IgD-negative memory B cell (primary cell): ENCODE measurements around the gene FBLN7. TPM values are rescaled to one million over a fixed set of nuclear protein-coding genes. Genes with fewer than 3 reads are reported as not detected.
A peak's percentile ranks its signal among the peaks of the same experiment; 100 is the strongest.

ENCODE experiments used
- H3K27ac Mint-ChIP-seq, 3 donors: one replicate each; pipeline ENCODE4 v1.8.0; 2020 to 2022; ENCODE audit warnings: mild to moderate bottlenecking in 3 of 3, mixed read lengths in 3 of 3, moderate library complexity in 1 of 3
- H3K27me3 Mint-ChIP-seq: one replicate; pipeline ENCODE4 v1.8.0; 2021; ENCODE audit warnings: mixed read lengths
- H3K36me3 Mint-ChIP-seq: one replicate; pipeline ENCODE4 v1.8.0; 2020; ENCODE audit warnings: mild to moderate bottlenecking, mixed read lengths
- H3K4me1 Mint-ChIP-seq, 3 donors: one replicate each; pipeline ENCODE4 v1.8.0; 2020 to 2022; ENCODE audit warnings: mixed read lengths in 3 of 3, mild to moderate bottlenecking in 1 of 3
- H3K4me3 Mint-ChIP-seq, 4 donors: one replicate each; pipeline ENCODE4 v1.8.0; 2020 to 2022; ENCODE audit warnings: mild to moderate bottlenecking in 4 of 4, mixed read lengths in 4 of 4, moderate library complexity in 3 of 4
- H3K9me3 Mint-ChIP-seq, 3 donors: one replicate each; pipeline ENCODE4 v1.8.0; 2020 to 2021; ENCODE audit warnings: mixed read lengths in 3 of 3, mild to moderate bottlenecking in 1 of 3
- polyA plus RNA-seq: library from polyadenylated mRNA; unstranded; fragments of 300-500 nt; fragmentation: Illumina TruSeq; gene quantifications from one replicate; pipeline ENCODE4 v1.2.3, GENCODE V29; 2021

FBLN7 gene
- polyA plus RNA-seq, 1 donor from 2014 or later = 0.20 TPM

DNA sequence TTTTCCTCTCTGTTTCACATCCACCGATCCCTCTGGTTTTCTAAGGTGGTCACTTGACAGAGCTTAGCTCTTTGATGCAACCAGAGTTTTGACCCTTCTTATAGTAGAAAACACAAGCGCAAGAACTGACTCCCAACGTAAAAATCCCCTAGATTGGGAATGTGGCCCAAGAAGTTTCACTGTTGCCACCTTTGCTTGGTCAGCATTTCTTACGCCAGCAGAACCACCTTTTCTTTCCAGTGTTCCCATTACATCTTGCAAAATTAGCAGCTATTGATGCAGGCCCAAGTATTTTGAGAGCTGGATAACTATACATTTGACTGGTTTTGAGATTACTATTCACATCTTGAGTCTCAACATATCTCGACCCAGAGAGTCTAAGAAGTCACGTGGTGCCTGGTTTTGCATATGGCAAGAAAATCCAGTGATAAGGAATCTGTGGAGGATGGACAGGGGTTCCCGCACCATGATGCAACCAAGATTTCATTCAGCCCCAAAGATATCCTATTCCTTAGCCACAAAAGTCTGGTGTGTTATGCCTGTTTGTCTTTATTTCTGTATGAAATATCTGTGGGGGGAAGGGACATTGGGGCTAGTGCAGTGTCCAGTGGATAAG, 37.9 kb downstream of the FBLN7 start:
- H3K36me3 Mint-ChIP-seq = peaks cover 3% of the 10 kb centered on the region

GRCh38 chr2:112181571-112182290, 43.5 kb downstream of the FBLN7 start:
- H3K4me3 Mint-ChIP-seq = peak overlapping the region in 2 of 4 donors; percentile 32 to 60
- H3K9me3 Mint-ChIP-seq = peaks cover 0 to 4% (median 2%) of the 10 kb centered on the region in 3 donors
- peaks cover 29% of the 10 kb centered on the region for H3K27me3 Mint-ChIP-seq
- H3K4me1 Mint-ChIP-seq = peaks cover 2 to 6% (median 2%) of the 10 kb centered on the region in 3 donors
- peaks cover 3% of the 10 kb centered on the region for H3K36me3 Mint-ChIP-seq
- no peak overlapping the region for H3K27ac Mint-ChIP-seq

More for the DNA sequence above, 37.9 kb downstream of the FBLN7 start:
- peaks cover 27% of the 10 kb centered on the region for H3K27me3 Mint-ChIP-seq
- no peak overlapping the region for H3K4me3 Mint-ChIP-seq
- H3K9me3 Mint-ChIP-seq = peaks cover 0 to 4% (median 2%) of the 10 kb centered on the region in 3 donors
- no peaks in the 10 kb centered on the region for H3K4me1 Mint-ChIP-seq
- H3K27ac Mint-ChIP-seq = no peak overlapping the region

DNA sequence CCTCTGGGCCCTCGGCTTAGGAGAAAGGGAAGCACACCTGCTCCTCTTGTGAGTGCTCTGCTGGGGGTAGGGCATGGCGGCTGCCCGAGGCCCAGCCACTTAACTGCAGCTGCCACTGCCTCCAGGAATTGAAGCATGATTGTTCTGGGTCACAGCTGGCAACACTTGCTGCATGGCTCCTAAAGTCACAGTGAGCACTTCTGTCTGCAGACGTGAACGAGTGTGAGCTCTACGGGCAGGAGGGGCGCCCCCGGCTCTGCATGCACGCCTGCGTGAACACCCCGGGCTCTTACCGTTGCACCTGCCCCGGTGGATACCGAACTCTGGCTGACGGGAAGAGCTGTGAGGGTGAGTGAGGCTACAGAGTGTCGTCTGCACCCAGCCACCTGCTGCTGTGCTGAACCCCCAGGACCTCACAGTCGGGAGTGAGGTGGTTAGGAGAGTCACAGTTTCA, 44.4 kb downstream of the FBLN7 start:
- H3K4me3 Mint-ChIP-seq = peak overlapping the region in 3 of 4 donors; percentile 16 to 60 (median 37)
- peaks cover 5 to 9% (median 5%) of the 10 kb centered on the region in 3 donors for H3K4me1 Mint-ChIP-seq
- peak overlapping the region in 1 of 3 donors; percentile 47 for H3K27ac Mint-ChIP-seq
- peaks cover 24% of the 10 kb centered on the region for H3K27me3 Mint-ChIP-seq
- H3K9me3 Mint-ChIP-seq = peaks cover 0 to 4% (median 2%) of the 10 kb centered on the region in 3 donors
- H3K36me3 Mint-ChIP-seq = peaks cover 3% of the 10 kb centered on the region

DNA sequence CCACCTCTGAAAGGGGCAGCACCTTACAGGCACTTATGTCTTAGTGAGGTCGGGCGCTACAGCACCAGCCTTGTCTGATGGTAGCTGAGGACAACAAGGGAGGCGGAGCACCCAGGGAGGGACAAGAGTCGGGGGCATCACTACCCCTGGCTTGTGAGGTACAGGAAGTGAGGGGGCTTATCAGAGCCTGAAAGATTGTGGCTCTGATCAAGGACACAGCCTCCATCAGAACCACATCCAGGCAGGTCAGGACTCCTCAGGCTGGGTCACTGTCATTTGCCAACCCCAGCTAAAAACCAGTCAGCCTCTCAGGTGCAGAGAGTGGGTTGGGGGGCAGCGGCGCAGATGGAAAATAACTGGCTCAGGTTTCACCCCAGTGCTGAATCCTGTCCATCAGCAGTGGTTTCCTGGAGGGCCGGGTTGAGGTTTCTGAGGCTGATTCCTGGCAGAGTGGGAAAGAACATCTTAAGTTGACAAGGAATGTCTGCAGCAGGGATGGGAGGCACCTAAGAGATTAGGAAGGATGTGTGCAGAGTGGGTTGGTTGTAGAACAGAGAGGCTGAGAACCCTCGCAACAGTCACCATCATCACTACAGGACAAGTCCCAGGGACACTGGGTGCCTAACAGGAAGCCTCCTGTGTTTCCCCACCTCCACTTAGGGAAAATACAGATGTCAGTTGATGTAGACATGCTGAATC, 45.3 kb downstream of the FBLN7 start:
- Mint-ChIP-seq H3K27ac (peak overlapping the region in 1 of 3 donors; percentile 47), H3K27me3 (peaks cover 17% of the 10 kb centered on the region), H3K4me3 (peak overlapping the region in 1 of 4 donors; percentile 16), H3K4me1 (peaks cover 13 to 17% (median 14%) of the 10 kb centered on the region in 3 donors), H3K9me3 (peaks cover 0 to 4% (median 2%) of the 10 kb centered on the region in 3 donors), H3K36me3 (peaks cover 3% of the 10 kb centered on the region)

DNA sequence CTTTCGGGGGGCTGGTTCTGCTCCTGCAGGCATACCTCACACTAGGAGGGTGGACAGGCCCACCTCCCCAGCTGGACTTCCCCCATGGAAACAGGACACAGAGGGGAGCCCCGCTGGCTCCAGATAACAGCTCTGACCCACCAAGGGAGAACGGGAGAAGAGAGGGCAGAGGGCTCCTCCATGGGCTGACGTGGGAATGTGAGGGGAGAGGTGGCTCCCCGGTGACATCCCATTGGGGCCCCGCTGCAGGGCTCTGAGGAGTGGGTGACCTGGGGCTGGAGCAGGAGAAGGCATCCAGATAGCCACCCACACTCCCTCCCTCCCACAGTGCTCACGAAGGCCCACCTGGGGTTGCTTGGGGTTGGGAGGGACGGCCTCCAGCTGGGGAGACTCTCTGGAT, 45.9 kb downstream of the FBLN7 start:
- peaks cover 14% of the 10 kb centered on the region for H3K27me3 Mint-ChIP-seq
- no peak overlapping the region for H3K27ac Mint-ChIP-seq
- peaks cover 0 to 4% (median 2%) of the 10 kb centered on the region in 3 donors for H3K9me3 Mint-ChIP-seq
- peaks cover 3% of the 10 kb centered on the region for H3K36me3 Mint-ChIP-seq
- peaks cover 17 to 19% (median 17%) of the 10 kb centered on the region in 3 donors for H3K4me1 Mint-ChIP-seq
- no peak overlapping the region for H3K4me3 Mint-ChIP-seq

DNA sequence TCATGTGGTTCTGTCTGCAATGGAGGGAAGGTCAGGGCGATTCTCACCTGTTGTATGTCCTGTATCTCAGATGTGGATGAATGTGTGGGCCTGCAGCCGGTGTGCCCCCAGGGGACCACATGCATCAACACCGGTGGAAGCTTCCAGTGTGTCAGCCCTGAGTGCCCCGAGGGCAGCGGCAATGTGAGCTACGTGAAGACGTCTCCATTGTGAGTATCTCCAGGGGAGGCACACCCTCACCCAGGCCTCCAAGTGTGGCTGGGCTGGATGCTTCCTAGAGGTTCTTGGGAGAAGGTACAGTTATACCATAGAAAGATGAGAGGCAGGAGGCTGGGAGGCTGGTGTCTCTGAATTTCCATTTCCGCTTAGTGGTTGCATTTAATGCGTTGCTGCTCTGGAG, 46.9 kb downstream of the FBLN7 start:
- Mint-ChIP-seq H3K27me3 (peaks cover 10% of the 10 kb centered on the region), H3K36me3 (peaks cover 1% of the 10 kb centered on the region), H3K27ac (peak overlapping the region in 1 of 3 donors; percentile 82), H3K9me3 (peaks cover 0 to 2% (median 0%) of the 10 kb centered on the region in 3 donors), H3K4me1 (peaks cover 17 to 21% (median 17%) of the 10 kb centered on the region in 3 donors), H3K4me3 (no peak overlapping the region)

DNA sequence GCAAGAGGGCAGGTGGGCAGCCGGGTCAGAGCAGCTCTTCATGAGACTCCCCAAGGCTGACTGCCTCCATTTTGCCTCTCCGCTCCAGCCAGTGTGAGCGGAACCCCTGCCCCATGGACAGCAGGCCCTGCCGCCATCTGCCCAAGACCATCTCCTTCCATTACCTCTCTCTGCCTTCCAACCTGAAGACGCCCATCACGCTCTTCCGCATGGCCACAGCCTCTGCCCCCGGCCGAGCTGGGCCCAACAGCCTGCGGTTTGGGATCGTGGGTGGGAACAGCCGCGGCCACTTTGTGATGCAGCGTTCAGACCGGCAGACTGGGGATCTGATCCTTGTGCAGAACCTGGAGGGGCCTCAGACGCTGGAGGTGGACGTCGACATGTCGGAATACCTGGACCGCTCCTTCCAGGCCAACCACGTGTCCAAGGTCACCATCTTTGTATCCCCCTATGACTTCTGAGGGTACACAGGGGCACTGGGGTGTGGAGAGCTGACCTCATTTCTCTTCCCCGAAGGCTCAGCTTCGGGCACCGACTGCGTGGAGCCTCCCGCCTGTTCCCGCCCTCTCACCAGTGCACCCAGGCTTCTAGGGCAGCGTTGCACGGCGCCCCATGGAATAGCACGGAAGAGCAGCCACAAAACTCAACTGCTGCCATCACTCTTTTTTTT, 49.0 kb downstream of the FBLN7 start:
- H3K9me3 Mint-ChIP-seq = no peaks in the 10 kb centered on the region
- H3K27ac Mint-ChIP-seq = peak overlapping the region; percentile 21 to 92 (median 53)
- peaks cover 17 to 22% (median 20%) of the 10 kb centered on the region in 3 donors for H3K4me1 Mint-ChIP-seq
- H3K36me3 Mint-ChIP-seq = no peaks in the 10 kb centered on the region
- peak overlapping the region in 1 of 4 donors; percentile 89 for H3K4me3 Mint-ChIP-seq
- H3K27me3 Mint-ChIP-seq = no peaks in the 10 kb centered on the region

- Mint-ChIP-seq H3K36me3 (no peaks in the 10 kb centered on the region), H3K27ac (peak overlapping the region; percentile 21 to 92 (median 53)), H3K27me3 (no peaks in the 10 kb centered on the region), H3K4me3 (peak overlapping the region in 3 of 4 donors; percentile 0 to 89 (median 24)), H3K4me1 (peaks cover 16 to 22% (median 17%) of the 10 kb centered on the region in 3 donors), H3K9me3 (no peaks in the 10 kb centered on the region)
Observed at GRCh38 chr2:112187805-112188596, 49.8 kb downstream of the FBLN7 start.

- H3K27ac Mint-ChIP-seq = peak overlapping the region in 1 of 3 donors; percentile 53
- H3K4me1 Mint-ChIP-seq = peaks cover 13 to 22% (median 17%) of the 10 kb centered on the region in 3 donors
- H3K9me3 Mint-ChIP-seq = no peaks in the 10 kb centered on the region
- H3K27me3 Mint-ChIP-seq = no peaks in the 10 kb centered on the region
- H3K36me3 Mint-ChIP-seq = peaks cover 1% of the 10 kb centered on the region
- H3K4me3 Mint-ChIP-seq = peak overlapping the region in 1 of 4 donors; percentile 69
Observed at GRCh38 chr2:112189001-112189556, 50.9 kb downstream of the FBLN7 start.

GRCh38 chr2:112194028-112194427, 55.8 kb downstream of the FBLN7 start:
- Mint-ChIP-seq H3K4me1 (peaks cover 0 to 4% (median 3%) of the 10 kb centered on the region in 3 donors), H3K36me3 (peaks cover 1% of the 10 kb centered on the region), H3K27me3 (peaks cover 2% of the 10 kb centered on the region), H3K27ac (no peak overlapping the region), H3K9me3 (no peaks in the 10 kb centered on the region), H3K4me3 (no peak overlapping the region)

GRCh38 chr2:112194482-112194881, 56.3 kb downstream of the FBLN7 start:
- Mint-ChIP-seq H3K4me1 (peaks cover 0 to 3% (median 1%) of the 10 kb centered on the region in 3 donors), H3K9me3 (peaks cover 0 to 2% (median 0%) of the 10 kb centered on the region in 3 donors), H3K4me3 (no peak overlapping the region), H3K27me3 (peaks cover 2% of the 10 kb centered on the region), H3K36me3 (peaks cover 1% of the 10 kb centered on the region), H3K27ac (peak overlapping the region in 1 of 3 donors; percentile 61)

GRCh38 chr2:112195167-112195766, 57.1 kb downstream of the FBLN7 start:
- H3K27me3 Mint-ChIP-seq = peaks cover 2% of the 10 kb centered on the region
- peaks cover 1% of the 10 kb centered on the region for H3K36me3 Mint-ChIP-seq
- H3K4me1 Mint-ChIP-seq = peaks cover 0 to 3% (median 1%) of the 10 kb centered on the region in 3 donors
- H3K4me3 Mint-ChIP-seq = no peak overlapping the region
- no peak overlapping the region for H3K27ac Mint-ChIP-seq
- H3K9me3 Mint-ChIP-seq = peaks cover 0 to 3% (median 3%) of the 10 kb centered on the region in 3 donors

GRCh38 chr2:112195950-112196349, 57.8 kb downstream of the FBLN7 start:
- Mint-ChIP-seq H3K27me3 (peaks cover 2% of the 10 kb centered on the region), H3K27ac (no peak overlapping the region), H3K36me3 (peaks cover 1% of the 10 kb centered on the region), H3K9me3 (peaks cover 0 to 3% (median 3%) of the 10 kb centered on the region in 3 donors), H3K4me1 (peaks cover 0 to 3% (median 1%) of the 10 kb centered on the region in 3 donors), H3K4me3 (no peak overlapping the region)
